Activated T-cell treated with anti-CD3 and anti-CD28 coated beads for 4 hours (primary cell): ENCODE results near the gene IL21R.
"Not testable (repeated sequence)": the region's sequence is repeated elsewhere in the genome, so short reads cannot be mapped to it uniquely, and the experiment has no call there.

Source experiments
- DNase-seq: peaks from one replicate; pipeline ENCODE4 v3.0.0-alpha.2; 2020

Gene IL21R

GRCh38 chr16:27402964-27403600 lies 1.1 kb downstream of the IL21R start:
- DNase-seq = no peak

GRCh38 chr16:27403601-27403992 lies 1.6 kb downstream of the IL21R start:
- DNase-seq = no peak

GRCh38 chr16:27404163-27404823 lies 2.3 kb downstream of the IL21R start:
- DNase-seq = no peak

- DNase-seq = peak; percentile 56
Observed at GRCh38 chr16:27405546-27406451, 3.8 kb downstream of the IL21R start.

- DNase-seq = no peak
Observed at GRCh38 chr16:27406511-27407128, 4.6 kb downstream of the IL21R start.

GRCh38 chr16:27407133-27407532 lies 5.2 kb downstream of the IL21R start:
- no peak for DNase-seq

GRCh38 chr16:27408012-27408601 lies 6.1 kb downstream of the IL21R start:
- DNase-seq = peak; percentile 52

GRCh38 chr16:27408602-27409031 lies 6.6 kb downstream of the IL21R start:
- DNase-seq = no peak

- DNase-seq = not testable (repeated sequence)
Observed at GRCh38 chr16:27409958-27410357, 8.0 kb downstream of the IL21R start.

- DNase-seq = no peak
Observed at GRCh38 chr16:27410761-27411160, 8.8 kb downstream of the IL21R start.

GRCh38 chr16:27413956-27414355 lies 12.0 kb downstream of the IL21R start:
- DNase-seq = no peak

GRCh38 chr16:27414788-27415431 lies 12.9 kb downstream of the IL21R start:
- DNase-seq = no peak

GRCh38 chr16:27417047-27417671 lies 15.2 kb downstream of the IL21R start:
- no peak for DNase-seq

- no peak for DNase-seq
Observed at GRCh38 chr16:27421961-27422740, 20.2 kb downstream of the IL21R start.

GRCh38 chr16:27424772-27425498 lies 23.0 kb downstream of the IL21R start:
- no peak for DNase-seq

GRCh38 chr16:27425961-27426360 lies 24.0 kb downstream of the IL21R start:
- DNase-seq = no peak

- DNase-seq = peak; percentile 70
Observed at GRCh38 chr16:27426423-27427408, 24.7 kb downstream of the IL21R start.

- DNase-seq = no peak
Observed at GRCh38 chr16:27427538-27427937, 25.6 kb downstream of the IL21R start.
